ENCODE results near the gene UQCRC2. TPM values are rescaled to one million over a fixed set of nuclear protein-coding genes. Genes with fewer than 3 reads are reported as not detected.
"Not testable (repeated sequence)": the region's sequence is repeated elsewhere in the genome, so short reads cannot be mapped to it uniquely, and the experiment has no call there.

The UQCRC2 gene
- total RNA-seq, 1 donor from 2014 or later, result 270 TPM

- no peak for ATAC-seq
Measured at GRCh38 chr16:22012241-22012640, 59.1 kb downstream of the UQCRC2 start.

- no peak for ATAC-seq
Measured at GRCh38 chr16:22013486-22013885, 60.3 kb downstream of the UQCRC2 start.

GRCh38 chr16:22014271-22014873 lies 61.2 kb downstream of the UQCRC2 start:
- ATAC-seq, result no peak

GRCh38 chr16:22016927-22017326 lies 63.8 kb downstream of the UQCRC2 start:
- no peak for ATAC-seq

- peak; percentile 47 for ATAC-seq
Measured at GRCh38 chr16:22018559-22018958, 65.4 kb downstream of the UQCRC2 start.

GRCh38 chr16:22022151-22022550 lies 69.0 kb downstream of the UQCRC2 start:
- ATAC-seq, result no peak

- no peak for ATAC-seq
Measured at GRCh38 chr16:22023505-22023904, 70.3 kb downstream of the UQCRC2 start.

GRCh38 chr16:22024785-22025184 lies 71.6 kb downstream of the UQCRC2 start:
- ATAC-seq, result not testable (repeated sequence)

GRCh38 chr16:22027633-22028032 lies 74.5 kb downstream of the UQCRC2 start:
- ATAC-seq, result no peak

- no peak for ATAC-seq
Measured at GRCh38 chr16:22029632-22030031, 76.5 kb downstream of the UQCRC2 start.

- ATAC-seq, result no peak
Measured at GRCh38 chr16:22030087-22030812, 77.1 kb downstream of the UQCRC2 start.

GRCh38 chr16:22031483-22032083 lies 78.4 kb downstream of the UQCRC2 start:
- no peak for ATAC-seq

Other genes with a start within 250 kb of the UQCRC2 start
- 81.5 TPM for gene NPIPB4, start 95.6 kb upstream of the UQCRC2 start, total RNA-seq
- not detected for gene PDZD9, start 47.8 kb downstream of the UQCRC2 start, total RNA-seq
- 5.6 TPM for gene MOSMO, start 54.8 kb downstream of the UQCRC2 start, total RNA-seq
- not detected for gene VWA3A, start 139.2 kb downstream of the UQCRC2 start, total RNA-seq
- not detected for gene SDR42E2, start 209.1 kb downstream of the UQCRC2 start, total RNA-seq